RWPE1 (cell line): ENCODE data around the gene ATIC.

ENCODE experiments used
- CTCF ChIA-PET: fragments of 350-600 bp; sonication (Branson Sonifier 250); formaldehyde crosslinking; extraction: SDS; loops from one replicate; lab custom pipeline; 2021; lab: Yijun Ruan, JAX
- POLR2A ChIA-PET: fragments of 400-600 bp; formaldehyde crosslinking; extraction: SDS; loops from one replicate; lab custom pipeline; 2020; ENCODE audit warnings: antibody characterized with exemption; ENCODE audit not compliant: low non-redundant PET; lab: Yijun Ruan, JAX
- DNase-seq: peaks from one replicate; pipeline ENCODE4 v3.0.0; 2012; ENCODE audit warnings: low spot score
- H3K27ac ChIP-seq: fragments of 450-650 bp; 2 replicates; pipeline ENCODE4 v1.5.1; 2017
- TF ChIP-seq, protein P1 (sequence below): fragments of 450-650 bp; conservative IDR thresholded peaks from 2 replicates; pipeline ENCODE4 v1.5.1; 2017; ENCODE audit warnings: low read depth, mild to moderate bottlenecking

The ATIC gene

DNA sequence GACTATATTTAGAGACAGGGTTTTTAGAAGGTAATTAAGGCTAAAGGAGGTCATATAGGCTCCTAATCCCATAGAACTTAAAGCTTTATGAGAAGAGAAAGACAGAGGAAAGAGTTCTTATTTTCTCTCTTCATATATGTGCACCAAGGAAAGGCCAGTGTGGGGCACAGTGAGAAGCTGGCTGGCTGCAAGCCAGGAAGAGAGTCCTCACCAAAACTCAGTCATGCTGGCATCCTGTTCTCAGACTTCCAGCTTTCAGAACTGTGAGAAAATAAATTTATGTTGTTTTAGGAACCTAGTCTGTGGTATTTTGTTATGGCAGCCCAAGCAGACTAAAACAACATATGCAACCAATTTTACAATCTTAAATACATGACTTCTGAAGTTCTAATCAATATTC is 31.5 kb upstream of the ATIC start:
- H3K27ac ChIP-seq: no peak overlapping the region
- ChIA-PET POLR2A (no interaction called here), CTCF (interaction anchor here (1.0 kb wide), 1 partner anchor 11 kb away, joined by 4 read pairs; no protein-coding TSS in a partner anchor)
- no peak for DNase-seq
- TF ChIP-seq, protein P1, sequence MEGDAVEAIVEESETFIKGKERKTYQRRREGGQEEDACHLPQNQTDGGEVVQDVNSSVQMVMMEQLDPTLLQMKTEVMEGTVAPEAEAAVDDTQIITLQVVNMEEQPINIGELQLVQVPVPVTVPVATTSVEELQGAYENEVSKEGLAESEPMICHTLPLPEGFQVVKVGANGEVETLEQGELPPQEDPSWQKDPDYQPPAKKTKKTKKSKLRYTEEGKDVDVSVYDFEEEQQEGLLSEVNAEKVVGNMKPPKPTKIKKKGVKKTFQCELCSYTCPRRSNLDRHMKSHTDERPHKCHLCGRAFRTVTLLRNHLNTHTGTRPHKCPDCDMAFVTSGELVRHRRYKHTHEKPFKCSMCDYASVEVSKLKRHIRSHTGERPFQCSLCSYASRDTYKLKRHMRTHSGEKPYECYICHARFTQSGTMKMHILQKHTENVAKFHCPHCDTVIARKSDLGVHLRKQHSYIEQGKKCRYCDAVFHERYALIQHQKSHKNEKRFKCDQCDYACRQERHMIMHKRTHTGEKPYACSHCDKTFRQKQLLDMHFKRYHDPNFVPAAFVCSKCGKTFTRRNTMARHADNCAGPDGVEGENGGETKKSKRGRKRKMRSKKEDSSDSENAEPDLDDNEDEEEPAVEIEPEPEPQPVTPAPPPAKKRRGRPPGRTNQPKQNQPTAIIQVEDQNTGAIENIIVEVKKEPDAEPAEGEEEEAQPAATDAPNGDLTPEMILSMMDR: no peak

GRCh38 chr2:215283221-215283620 is 28.6 kb upstream of the ATIC start:
- ChIA-PET CTCF (interaction anchor here (0.6 kb wide), 1 partner anchor 13 kb away, joined by 4 read pairs; no protein-coding TSS in a partner anchor), POLR2A (no interaction called here)
- TF ChIP-seq, protein P1: no peak
- no peak overlapping the region for H3K27ac ChIP-seq
- no peak for DNase-seq

GRCh38 chr2:215286309-215286708 is 25.6 kb upstream of the ATIC start:
- H3K27ac ChIP-seq: no peak overlapping the region
- ChIA-PET POLR2A (no interaction called here), CTCF (no interaction called here)
- DNase-seq: no peak
- TF ChIP-seq, protein P1: no peak

- no peak for DNase-seq
- CTCF ChIA-PET: interaction anchor here (0.6 to 0.7 kb wide), 2 partner anchors 395 to 451 kb away, joined by 3 to 5 read pairs; no protein-coding TSS in a partner anchor
These were observed 23.6 kb upstream of the ATIC start for GRCh38 chr2:215288112-215288815.

DNA sequence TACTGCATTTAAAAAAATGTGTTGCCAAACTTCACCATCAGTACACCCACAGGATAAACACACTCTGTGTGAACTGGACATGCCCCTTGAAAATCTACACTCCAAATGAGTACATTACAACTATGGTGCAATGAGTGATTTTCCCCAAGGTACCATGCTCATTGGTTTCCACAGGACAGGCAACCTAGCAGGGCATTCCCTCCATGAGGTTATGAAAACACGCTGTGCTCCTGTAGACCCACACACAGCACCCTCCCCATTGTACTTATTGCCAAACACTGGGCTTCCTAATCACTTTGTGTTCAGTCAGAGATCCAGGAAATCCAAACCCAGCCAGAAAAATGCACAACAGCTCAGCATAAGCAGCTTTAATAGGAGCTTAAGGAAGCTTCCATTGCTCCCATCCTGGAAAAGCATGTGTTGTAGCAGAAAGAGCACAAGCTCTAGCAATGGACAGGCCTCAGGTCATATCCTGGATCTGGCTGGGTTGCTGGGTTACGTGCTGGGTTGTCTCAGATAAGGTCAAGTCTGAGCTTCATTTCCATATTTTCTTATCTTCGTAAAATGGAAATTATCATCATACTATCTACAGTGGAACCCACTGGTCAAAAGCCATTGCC is 20.8 kb upstream of the ATIC start:
- H3K27ac ChIP-seq: no peak overlapping the region
- POLR2A ChIA-PET: no interaction called here
- CTCF ChIA-PET: interaction anchor here (0.7 kb wide), 1 partner anchor 9 kb away, joined by 4 read pairs; no protein-coding TSS in a partner anchor
- DNase-seq: no peak
- TF ChIP-seq, protein P1: no peak

More at GRCh38 chr2:215288112-215288815, 23.6 kb upstream of the ATIC start:
- TF ChIP-seq, protein P1: no peak
- no peak overlapping the region for H3K27ac ChIP-seq
- POLR2A ChIA-PET: no interaction called here

- DNase-seq: no peak
- TF ChIP-seq, protein P1: no peak
- POLR2A ChIA-PET: no interaction called here
- CTCF ChIA-PET: interaction anchor here (0.6 kb wide), 1 partner anchor 100 kb away, joined by 4 read pairs; no protein-coding TSS in a partner anchor
- no peak overlapping the region for H3K27ac ChIP-seq
These were observed 18.0 kb upstream of the ATIC start for GRCh38 chr2:215293879-215294278.
